Activated CD8-positive, alpha-beta memory T cell treated with anti-CD3 and anti-CD28 coated beads, Interleukin-2, amount 50 U/mL, for 1 hour (primary cell): ENCODE results near the gene DTNB.
"Not testable (repeated sequence)": the region's sequence is repeated elsewhere in the genome, so short reads cannot be mapped to it uniquely, and the experiment has no call there.

Experiments used
- DNase-seq: peaks from one replicate; pipeline ENCODE4 v3.0.0-alpha.2; 2020; ENCODE audit errors: extremely low read depth

DTNB gene

GRCh38 chr2:25684577-25685473 lies 11.4 kb upstream of the DTNB start:
- no peak for DNase-seq

GRCh38 chr2:25682082-25682481 lies 8.7 kb upstream of the DTNB start:
- no peak for DNase-seq

DNA sequence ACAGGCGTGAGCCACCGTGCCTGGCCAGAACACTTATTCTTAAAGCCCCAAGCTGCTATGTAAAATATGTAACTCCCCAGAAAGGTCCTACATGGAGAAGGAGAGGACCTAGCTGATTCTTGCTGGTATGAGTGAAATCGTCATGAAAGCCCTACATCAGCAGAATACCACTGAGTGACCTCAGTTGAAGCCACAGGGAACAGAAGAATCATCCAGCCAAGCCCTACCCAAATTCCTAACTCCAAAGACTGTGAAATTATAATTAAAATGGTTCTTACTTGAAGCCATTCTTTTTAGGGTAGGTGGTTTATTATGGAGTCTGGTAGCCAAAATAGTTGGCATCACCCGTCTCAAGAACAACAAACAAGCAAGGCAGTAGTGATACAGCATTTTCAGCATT lies 4.5 kb upstream of the DTNB start:
- DNase-seq = no peak

- DNase-seq = no peak
These were observed 643 bp upstream of the DTNB start for GRCh38 chr2:25674077-25674362.

GRCh38 chr2:25672494-25673299 lies 680 bp downstream of the DTNB start:
- DNase-seq = peak; percentile 39

DNA sequence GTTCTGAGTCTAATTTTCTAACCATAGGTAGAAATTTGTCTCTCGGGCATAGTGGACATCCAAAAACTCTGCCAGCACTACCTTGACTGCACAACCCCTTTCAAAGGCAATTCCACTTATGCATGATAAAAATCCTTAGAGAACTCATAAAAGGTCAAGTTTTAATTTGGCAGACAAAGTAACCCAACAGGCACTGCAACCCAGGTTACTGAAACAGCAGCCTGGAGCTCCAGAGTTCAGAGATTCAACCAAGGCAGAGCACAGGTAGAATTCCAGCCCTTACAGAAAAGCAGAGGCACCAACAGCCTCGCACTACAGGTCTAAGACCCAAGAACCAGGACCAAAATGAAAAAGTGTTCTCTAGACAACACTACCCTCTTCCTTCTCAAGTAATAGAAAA lies 1.8 kb downstream of the DTNB start:
- DNase-seq = no peak

GRCh38 chr2:25669520-25669919 lies 3.9 kb downstream of the DTNB start:
- no peak for DNase-seq

DNA sequence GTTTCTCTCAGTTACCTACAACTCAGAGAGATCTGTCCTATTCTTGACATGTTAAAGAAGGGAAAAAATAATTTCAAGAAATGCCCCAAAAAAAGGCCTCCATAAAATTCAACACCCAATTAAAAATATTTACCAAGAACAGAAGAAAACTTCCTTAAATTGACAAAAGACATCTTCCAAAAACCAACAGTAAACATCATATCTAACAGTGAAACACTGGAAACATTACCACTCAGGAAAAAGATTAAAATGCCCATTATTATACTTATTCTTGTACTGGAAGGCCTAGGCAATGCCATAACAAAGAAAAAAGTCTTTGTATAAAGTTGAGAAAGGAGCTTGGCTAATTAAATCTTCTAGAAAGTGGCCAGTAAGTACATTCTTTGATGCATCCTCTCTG lies 7.2 kb downstream of the DTNB start:
- no peak for DNase-seq

DNA sequence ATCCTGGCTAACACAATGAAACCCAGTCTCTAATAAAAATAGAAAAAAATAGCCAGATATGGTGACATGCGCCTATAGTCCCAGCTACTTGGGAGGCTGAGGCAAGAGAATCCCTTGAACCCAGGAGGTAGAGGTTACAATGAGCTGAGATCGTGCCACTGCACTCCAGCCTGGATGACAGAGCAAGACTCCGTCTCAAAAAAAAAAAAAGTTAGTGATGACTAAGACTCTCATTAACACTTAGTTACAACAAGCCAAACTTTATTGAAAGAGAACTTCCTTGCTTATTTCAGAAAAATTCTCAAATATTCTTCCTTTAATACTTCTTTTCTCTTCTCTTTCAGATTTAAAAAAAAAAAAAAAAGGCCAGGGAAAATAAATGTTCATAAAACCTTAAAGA lies 7.9 kb downstream of the DTNB start:
- DNase-seq = not testable (repeated sequence)

DNA sequence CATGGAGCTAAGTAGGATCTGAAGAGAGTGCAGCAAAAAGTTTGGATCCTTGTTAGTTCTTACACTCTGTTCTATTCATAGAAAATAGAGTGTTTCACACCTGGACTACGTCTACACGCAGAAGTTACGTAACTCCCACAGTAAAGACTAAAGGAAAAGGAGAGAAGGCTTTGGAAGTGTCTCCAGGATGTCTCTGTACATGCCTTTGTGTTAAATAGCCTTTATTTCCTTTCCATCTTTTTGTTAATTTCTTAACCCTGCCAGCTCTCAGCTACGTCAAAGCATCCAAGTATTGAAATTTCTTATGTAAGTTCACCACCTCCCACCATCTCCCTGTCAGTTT lies 8.4 kb downstream of the DTNB start:
- DNase-seq = no peak

GRCh38 chr2:25664183-25664964 lies 9.0 kb downstream of the DTNB start:
- DNase-seq = no peak

GRCh38 chr2:25655316-25655715 lies 18.1 kb downstream of the DTNB start:
- DNase-seq = no peak

- DNase-seq = no peak
These were observed 18.6 kb downstream of the DTNB start for GRCh38 chr2:25654801-25655200.

- DNase-seq = no peak
These were observed 21.5 kb downstream of the DTNB start for GRCh38 chr2:25651782-25652455.

DNA sequence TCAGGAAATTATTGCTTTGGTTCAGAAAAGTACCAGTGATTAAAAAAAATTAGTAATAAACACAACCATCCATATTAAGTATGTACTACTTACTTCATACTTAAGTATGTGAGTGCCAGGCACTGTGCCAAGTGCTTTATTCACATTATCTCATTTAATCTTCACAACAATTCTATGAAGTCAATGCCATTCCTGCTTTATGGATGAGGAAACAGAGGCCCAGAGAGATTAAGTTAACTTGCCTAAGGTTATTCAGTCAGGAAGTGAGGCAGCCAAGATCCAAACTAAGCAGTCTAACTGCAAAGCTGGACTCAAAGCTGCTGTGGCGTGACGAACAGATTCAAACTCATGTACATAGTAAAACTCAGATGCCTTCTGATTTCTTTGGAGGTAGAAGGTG lies 22.3 kb downstream of the DTNB start:
- no peak for DNase-seq

DNA sequence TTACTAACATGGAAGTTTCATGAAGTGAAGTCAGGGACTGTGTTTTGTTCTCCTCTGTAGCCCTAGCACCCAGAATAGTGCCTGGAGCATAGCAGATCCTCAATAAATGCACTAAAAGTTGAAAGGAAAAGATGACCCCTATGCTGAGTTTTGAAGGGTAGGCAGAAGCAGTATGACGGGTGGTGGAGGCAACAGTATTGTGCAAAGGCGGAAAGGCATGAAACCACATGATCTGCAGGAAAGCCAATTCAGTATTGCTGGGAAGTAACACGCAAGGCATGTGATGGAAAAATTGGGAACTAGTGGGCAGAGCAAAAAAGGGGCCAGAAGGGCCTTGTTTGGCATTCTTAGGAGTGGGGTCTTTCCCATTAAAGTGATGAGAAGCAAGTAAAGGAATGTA lies 23.1 kb downstream of the DTNB start:
- no peak for DNase-seq

GRCh38 chr2:25649786-25650185 lies 23.6 kb downstream of the DTNB start:
- no peak for DNase-seq

DNA sequence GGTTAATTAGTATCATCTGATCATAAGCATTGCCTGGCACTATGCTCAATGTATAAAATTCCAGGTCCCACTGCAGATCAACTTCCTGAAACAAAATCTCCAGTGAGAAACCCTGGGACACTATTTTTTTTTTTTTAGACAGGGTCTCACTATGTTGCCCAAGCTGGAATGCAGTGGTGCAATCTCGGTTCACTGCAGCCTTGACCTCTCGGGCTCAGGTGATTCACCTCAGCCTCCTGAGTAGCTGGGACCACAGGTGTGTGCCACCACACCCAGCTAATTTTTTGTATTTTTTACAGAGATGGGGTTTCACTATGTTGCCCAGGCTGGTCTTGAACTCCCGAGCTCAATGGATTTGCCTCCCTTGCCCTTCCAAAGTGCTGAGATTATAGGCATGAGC lies 31.1 kb downstream of the DTNB start:
- no peak for DNase-seq

DNA sequence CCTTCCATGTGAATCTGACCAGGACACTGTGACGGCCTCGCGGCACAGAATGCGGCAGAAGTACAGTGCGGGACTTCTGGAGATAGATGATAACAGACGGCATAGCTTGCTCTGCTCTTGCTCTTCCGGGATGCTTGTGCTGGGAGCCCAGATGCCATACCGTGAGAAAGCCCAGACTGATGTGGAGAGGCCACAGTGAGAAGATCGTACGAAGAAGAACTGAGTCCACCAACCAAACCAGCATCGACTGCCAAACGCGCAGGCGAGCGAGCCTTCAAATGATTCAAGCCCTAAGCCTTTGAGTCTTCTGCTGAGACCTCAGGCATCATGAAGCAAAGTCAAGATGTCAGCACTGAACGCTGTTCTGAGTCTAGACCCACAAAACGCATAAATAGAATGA lies 33.7 kb downstream of the DTNB start:
- DNase-seq = no peak

GRCh38 chr2:25639131-25639530 lies 34.2 kb downstream of the DTNB start:
- DNase-seq = no peak

GRCh38 chr2:25635797-25636196 lies 37.6 kb downstream of the DTNB start:
- no peak for DNase-seq

DNA sequence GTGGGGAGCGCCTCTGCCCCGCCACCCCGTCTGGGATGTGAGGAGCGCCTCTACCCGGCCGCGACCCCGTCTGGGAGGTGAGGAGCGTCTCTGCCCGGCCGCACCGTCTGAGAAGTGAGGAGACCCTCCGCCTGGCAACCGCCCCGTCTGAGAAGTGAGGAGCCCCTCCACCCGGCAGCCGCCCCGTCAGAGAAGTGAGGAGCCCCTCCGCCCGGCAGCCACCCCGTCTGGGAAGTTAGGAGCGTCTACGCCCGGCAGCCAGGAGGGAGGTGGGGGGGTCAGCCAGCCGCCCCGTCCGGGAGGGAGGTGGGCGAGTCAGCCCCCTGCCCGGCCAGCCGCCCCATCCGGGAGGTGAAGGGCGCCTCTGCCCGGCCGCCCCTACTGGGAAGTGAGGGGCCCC lies 39.6 kb downstream of the DTNB start:
- DNase-seq = not testable (repeated sequence)
